Upper lobe of right lung (tissue), 1 donor: ENCODE measurements around the gene PTBP3. TPM values are rescaled to one million over a fixed set of nuclear protein-coding genes. Genes with fewer than 3 reads are reported as not detected.

ENCODE experiments used
- ATAC-seq: fragments of 200-7000 bp; cut with Tn5 transposase; one replicate; pipeline ENCODE4 v1.9.1; 2020; ENCODE audit warnings: mild to moderate bottlenecking, moderate library complexity
- DNase-seq: peaks from one replicate; pipeline ENCODE4 v3.0.0-alpha.2; 2020
- H3K27ac ChIP-seq: fragments of 200-600 bp; one replicate; pipeline ENCODE4 v1.8.0; 2022
- H3K27me3 ChIP-seq: fragments of 200-600 bp; one replicate; pipeline ENCODE4 v1.8.0; 2022; ENCODE audit warnings: mild to moderate bottlenecking
- H3K36me3 ChIP-seq: fragments of 200-600 bp; one replicate; pipeline ENCODE4 v1.8.0; 2022
- H3K4me1 ChIP-seq: fragments of 200-600 bp; one replicate; pipeline ENCODE4 v1.8.0; 2022
- H3K4me3 ChIP-seq: fragments of 200-600 bp; one replicate; pipeline ENCODE4 v1.8.0; 2022; ENCODE audit warnings: mild to moderate bottlenecking
- H3K9me3 ChIP-seq: fragments of 200-600 bp; one replicate; pipeline ENCODE4 v1.8.0; 2022
- CTCF ChIP-seq: fragments of 200-600 bp; IDR thresholded peaks from one replicate; pipeline ENCODE4 v1.8.0; 2022; ENCODE audit warnings: antibody characterized with exemption
- intact Hi-C: fragments of 100-400 bp; cut with DNase I; formaldehyde crosslinking; loops from one replicate; pipeline ENCODE4 v1.11.0; 2022
- total RNA-seq: library from RNA; stranded (reverse); fragmentation: NEBNext Ultra II Directional; extraction: Animal tissue kit (Norgen Biotek cat#: 25700); gene quantifications from one replicate; pipeline ENCODE4 v1.2.1, GENCODE V29; 2021
- donor health status: DM: no; HTN: yes; CAD: no; lungs with severe emphysema.

Gene PTBP3
- total RNA-seq, 1 donor from 2014 or later: 77.6 TPM

GRCh38 chr9:112338561-112338960, 5.1 kb upstream of the PTBP3 start:
- TF ChIP-seq CTCF: no peak

GRCh38 chr9:112337547-112337946, 4.1 kb upstream of the PTBP3 start:
- DNase-seq (no peak), ATAC-seq (no peak)
- TF ChIP-seq CTCF: no peak
- no peak overlapping the region for H3K27ac ChIP-seq
- no peaks in the 10 kb centered on the region for H3K36me3 ChIP-seq
- H3K27me3 ChIP-seq: no peaks in the 10 kb centered on the region
- H3K4me3 ChIP-seq: no peak overlapping the region
- intact Hi-C loops: no loop called here
- no peaks in the 10 kb centered on the region for H3K9me3 ChIP-seq
- H3K4me1 ChIP-seq: no peaks in the 10 kb centered on the region

More at GRCh38 chr9:112338561-112338960, 5.1 kb upstream of the PTBP3 start:
- DNase-seq: no peak
- no peaks in the 10 kb centered on the region for H3K4me1 ChIP-seq
- intact Hi-C loops: no loop called here
- no peak overlapping the region for H3K4me3 ChIP-seq
- no peaks in the 10 kb centered on the region for H3K36me3 ChIP-seq
- no peaks in the 10 kb centered on the region for H3K9me3 ChIP-seq
- ATAC-seq: no peak
- H3K27ac ChIP-seq: no peak overlapping the region
- no peaks in the 10 kb centered on the region for H3K27me3 ChIP-seq

- Histone ChIP-seq H3K27me3 (no peaks in the 10 kb centered on the region), H3K9me3 (no peaks in the 10 kb centered on the region), H3K4me3 (peak overlapping the region; percentile 76), H3K36me3 (no peaks in the 10 kb centered on the region), H3K4me1 (peaks cover 15% of the 10 kb centered on the region), H3K27ac (peak overlapping the region; percentile 92)
- DNase-seq (no peak), ATAC-seq (no peak)
- no peak for TF ChIP-seq CTCF
- intact Hi-C loops: no loop called here
Measured at GRCh38 chr9:112334432-112334841, 1.0 kb upstream of the PTBP3 start.

DNA sequence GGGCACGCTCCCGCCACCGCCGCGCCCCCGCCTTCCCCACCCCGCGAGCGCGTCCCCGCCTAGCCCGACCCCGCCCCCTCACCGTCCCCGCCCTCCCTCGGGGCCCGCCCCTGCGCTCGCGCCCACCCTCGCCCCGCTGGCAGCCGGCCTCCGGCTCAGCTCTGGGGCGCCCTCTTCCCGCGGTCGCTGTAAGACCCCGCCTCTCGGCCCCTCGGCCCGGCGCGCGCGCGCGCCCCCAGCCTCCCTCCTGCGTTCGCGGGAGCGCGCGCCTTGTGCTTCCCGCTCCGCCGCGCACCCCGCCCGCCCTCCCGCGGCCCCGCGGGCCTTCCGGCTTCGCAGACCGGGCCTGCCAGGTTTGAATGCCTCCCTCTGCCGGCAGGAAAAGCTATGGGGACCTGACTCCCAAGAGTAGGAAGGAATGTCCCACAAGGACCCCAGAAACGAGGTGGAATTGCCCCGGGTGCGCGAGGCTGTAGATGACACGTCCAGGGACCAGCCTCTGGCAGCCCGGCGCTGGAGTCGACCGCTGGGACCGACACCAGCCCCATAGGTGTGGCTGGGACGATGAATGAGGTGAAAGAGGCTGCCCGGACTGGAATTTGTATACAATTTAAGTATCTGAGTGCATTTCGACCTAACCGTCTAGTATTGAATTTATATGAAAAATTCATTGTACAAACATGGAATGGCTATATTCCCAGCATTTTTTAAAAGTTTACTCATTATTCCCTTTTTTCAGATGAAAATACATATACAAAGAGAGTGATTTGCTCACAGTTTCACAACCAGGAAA, 416 bp upstream of the PTBP3 start:
- peak overlapping the region; percentile 84 for H3K4me3 ChIP-seq
- intact Hi-C loops: no loop called here
- H3K27ac ChIP-seq: peak overlapping the region; percentile 95
- peaks cover 15% of the 10 kb centered on the region for H3K4me1 ChIP-seq
- ATAC-seq: peak; percentile 95
- H3K36me3 ChIP-seq: no peaks in the 10 kb centered on the region
- H3K9me3 ChIP-seq: no peaks in the 10 kb centered on the region
- H3K27me3 ChIP-seq: no peaks in the 10 kb centered on the region
- DNase-seq: peak; percentile 98
- peak; percentile 49 for TF ChIP-seq CTCF

GRCh38 chr9:112332674-112332976, 794 bp downstream of the PTBP3 start:
- Histone ChIP-seq H3K36me3 (no peaks in the 10 kb centered on the region), H3K9me3 (no peaks in the 10 kb centered on the region), H3K27me3 (no peaks in the 10 kb centered on the region), H3K4me3 (peak overlapping the region; percentile 84), H3K4me1 (peaks cover 24% of the 10 kb centered on the region), H3K27ac (peak overlapping the region; percentile 95)
- no peak for ATAC-seq
- DNase-seq: no peak
- intact Hi-C loops: no loop called here
- TF ChIP-seq CTCF: no peak
